ENCODE data around the gene TARS1. TPM values are rescaled to one million over a fixed set of nuclear protein-coding genes. Genes with fewer than 3 reads are reported as not detected.
"Not testable (repeated sequence)": the region's sequence is repeated elsewhere in the genome, so short reads cannot be mapped to it uniquely, and the experiment has no call there.

The TARS1 gene
- polyA plus RNA-seq, 4 donors, result 114 to 144 (median 135) TPM

- DNase-seq (ENCODE audit: low read depth in 4 of 4, low spot score in 2 of 4), result no peak
Measured at GRCh38 chr5:33482335-33482734, 41.6 kb downstream of the TARS1 start.

GRCh38 chr5:33487236-33487635 lies 46.5 kb downstream of the TARS1 start:
- DNase-seq (ENCODE audit: low read depth in 4 of 4, low spot score in 2 of 4), result no peak

DNA sequence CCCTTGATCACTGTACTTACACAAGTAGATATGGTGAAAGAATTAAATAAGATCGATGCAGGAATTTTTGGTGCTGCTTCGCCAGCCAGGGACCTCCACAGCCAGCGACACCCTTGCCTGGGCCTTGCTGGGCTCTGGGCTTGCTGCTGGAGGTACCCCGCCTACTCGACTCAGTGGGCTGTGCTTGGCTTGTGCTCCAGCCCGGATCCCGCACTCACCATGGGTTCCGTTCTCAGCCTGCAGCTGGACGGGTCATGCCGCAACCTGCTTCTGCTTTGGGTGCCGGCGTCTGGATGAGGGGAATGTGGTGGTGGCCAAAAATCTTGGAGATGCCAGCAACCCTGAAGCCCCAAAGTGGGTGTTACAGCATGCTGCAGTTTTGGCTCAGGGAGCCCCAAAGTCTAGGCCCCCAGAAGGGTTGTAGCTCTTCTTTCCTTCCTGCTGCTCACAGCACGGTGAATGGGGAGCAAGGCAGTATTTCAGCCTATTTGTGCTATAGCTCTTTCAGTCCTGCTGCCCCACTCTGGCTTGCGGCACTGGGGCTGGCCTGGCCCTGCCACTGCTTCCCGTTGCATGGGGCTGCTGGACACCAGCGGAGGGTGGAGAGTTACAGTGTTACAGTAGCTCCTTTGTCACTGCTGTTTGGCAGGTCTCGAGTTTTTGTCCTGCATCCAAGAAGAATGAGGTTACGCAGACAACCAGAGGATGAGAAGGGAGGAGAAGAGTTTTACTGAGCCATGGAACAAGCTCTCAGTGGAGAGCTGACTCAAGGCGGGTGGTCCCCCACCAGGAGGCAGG lies 48.0 kb downstream of the TARS1 start:
- DNase-seq (ENCODE audit: low read depth in 4 of 4, low spot score in 2 of 4), result no peak

DNA sequence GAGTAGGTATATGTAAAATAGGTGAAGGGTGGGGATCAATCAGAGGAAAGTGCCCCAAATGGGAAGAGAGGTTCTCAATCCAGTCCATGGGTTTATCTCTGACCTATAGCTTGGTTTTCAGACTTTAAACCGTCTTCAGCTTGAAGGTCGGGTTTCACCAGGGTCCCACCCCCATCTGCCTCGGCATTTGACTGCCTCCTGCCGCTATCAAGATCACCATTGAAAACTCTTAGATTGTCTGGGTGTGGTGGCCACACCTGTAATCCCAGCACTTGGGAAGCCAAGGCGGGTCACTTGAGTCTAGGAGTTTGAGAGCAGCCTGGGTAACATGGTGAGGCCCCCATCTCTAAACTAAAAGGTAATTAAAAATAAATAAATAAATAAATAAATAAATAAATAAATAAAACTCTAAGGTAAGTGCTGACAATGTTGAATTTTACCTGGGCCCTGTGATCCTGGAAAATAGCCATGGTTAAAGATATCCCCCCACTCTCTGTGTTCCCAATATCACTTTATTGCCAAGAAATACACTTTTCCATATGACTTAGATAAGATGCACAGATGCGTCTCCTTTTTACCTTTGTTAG lies 48.8 kb downstream of the TARS1 start:
- no peak for DNase-seq (ENCODE audit: low read depth in 4 of 4, low spot score in 2 of 4)

DNA sequence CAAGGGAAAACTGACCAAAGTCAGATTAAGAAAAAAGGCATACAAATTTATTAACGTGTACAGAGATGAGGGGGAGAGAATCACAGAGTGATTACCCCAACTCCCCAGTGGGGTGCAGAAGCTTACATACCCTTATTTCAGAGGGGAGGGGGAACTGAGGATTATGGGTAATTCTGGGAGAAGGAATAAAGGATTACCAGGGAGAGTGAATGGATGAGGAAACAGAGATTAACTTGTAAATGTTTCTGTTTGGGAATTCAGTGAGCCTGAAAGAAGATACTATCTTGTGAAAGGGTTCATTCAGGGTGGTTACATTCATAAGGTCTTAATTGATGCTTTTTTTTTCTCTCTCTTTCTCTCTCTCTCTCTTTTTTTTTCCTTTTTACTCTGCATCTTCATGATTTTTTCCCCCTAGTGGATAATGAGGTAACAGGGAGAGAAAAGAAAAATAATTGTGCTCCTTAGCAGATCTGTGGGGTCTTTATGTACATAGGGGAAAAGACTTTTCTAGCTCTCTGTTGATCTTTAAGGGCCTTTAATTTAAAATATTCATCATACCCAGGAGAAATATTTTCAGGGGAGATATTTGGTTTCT lies 49.4 kb downstream of the TARS1 start:
- no peak for DNase-seq (ENCODE audit: low read depth in 4 of 4, low spot score in 2 of 4)

- DNase-seq (ENCODE audit: low read depth in 4 of 4, low spot score in 2 of 4), result no peak
Measured at GRCh38 chr5:33491941-33492340, 51.2 kb downstream of the TARS1 start.

DNA sequence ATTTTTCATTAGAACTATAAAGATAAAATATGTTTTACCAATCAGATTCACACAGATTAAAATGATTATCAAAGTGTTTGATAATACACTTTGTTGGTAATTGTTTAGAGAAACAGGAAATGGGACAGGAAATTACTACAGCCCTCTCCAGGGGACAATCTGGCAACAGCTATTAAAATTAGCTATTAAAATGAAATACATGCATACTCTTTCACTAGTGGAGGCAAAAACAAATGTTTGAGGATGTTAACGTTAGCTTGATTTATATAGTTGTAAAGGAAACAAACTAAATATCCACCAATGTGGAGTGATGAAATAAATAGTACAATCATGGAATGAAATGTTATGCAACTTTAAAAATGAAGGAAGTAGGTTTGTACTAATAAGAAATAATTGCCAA lies 53.7 kb downstream of the TARS1 start:
- no peak for DNase-seq (ENCODE audit: low read depth in 4 of 4, low spot score in 2 of 4)

DNA sequence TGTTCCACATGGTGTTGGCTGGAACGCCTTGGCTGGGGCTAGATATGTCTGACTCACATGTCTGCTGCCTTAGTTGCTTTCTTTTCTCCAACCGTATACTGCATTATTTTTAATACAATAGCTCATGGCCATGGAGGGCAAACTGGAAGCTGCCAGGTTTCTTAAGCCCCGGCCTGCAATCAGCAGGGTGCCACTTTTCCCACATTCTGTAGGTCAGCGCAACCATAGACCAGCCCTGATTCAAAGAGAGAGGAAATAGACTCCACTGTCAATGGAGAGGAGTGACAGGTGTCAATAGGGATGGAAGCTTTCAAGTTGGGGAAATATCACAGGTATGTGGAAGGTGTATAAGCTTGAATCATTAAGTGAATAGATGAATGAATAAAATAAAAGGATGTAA lies 60.5 kb downstream of the TARS1 start:
- no peak for DNase-seq (ENCODE audit: low read depth in 4 of 4, low spot score in 2 of 4)

DNA sequence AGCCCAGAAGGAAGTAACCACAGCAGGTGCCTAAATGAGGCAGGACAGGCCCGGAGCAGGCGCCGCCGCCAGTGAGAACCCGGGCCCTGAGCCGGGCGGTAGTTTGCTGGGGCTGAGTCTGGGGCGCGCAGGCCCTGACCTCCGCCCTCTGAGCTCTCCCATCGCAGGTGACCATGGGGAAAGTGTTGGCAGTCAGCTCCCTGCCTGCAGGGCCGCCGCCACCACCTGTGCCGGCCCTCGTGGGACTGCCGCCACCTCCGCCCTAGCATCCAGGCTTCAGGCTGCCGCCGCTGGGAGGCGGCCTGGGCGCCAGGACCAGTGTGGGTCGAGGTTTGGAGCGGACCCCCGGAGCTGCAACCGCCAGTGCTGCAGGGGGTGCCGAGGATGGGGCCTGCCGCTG lies 61.1 kb downstream of the TARS1 start:
- DNase-seq (ENCODE audit: low read depth in 4 of 4, low spot score in 2 of 4), result no peak

DNA sequence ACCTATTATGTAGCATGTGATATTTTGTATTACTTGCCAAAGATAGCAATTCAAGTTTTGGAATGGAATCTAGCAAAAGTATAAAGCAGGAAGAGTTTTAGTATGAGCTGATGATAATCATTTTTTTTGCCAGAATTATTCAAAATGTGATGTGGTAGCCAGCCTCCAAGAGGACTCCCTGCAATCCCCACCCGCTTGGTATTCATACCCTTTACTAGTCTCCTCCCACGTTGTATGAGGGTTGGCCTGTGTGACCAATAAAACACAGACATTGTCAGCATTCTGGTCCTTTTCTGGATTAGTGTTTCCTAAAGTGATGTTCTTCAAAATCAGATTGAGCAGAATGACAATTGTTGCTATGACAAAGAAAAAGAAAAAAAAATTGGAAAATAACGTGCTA lies 63.8 kb downstream of the TARS1 start:
- no peak for DNase-seq (ENCODE audit: low read depth in 4 of 4, low spot score in 2 of 4)

- no peak for DNase-seq (ENCODE audit: low read depth in 4 of 4, low spot score in 2 of 4)
Measured at GRCh38 chr5:33507426-33507825, 66.7 kb downstream of the TARS1 start.

DNA sequence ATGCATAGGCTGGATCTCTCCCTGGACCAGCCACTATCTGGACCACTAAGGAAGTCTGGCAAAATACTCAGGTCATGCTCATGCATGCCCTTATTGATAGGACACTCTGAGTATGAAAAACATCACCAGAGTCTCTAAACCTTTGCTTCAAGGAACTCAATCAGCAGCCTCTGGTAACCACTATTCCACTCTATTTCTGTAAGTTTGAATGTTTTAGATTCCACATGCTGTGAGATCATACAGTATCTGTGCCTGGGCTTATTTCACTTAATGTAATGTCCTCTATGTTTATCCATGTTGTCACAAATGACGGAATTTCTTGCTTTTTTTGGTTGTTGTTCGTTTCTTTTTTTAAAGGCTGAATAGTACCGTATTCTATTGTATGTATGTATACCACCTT lies 68.3 kb downstream of the TARS1 start:
- DNase-seq (ENCODE audit: low read depth in 4 of 4, low spot score in 2 of 4), result no peak

DNA sequence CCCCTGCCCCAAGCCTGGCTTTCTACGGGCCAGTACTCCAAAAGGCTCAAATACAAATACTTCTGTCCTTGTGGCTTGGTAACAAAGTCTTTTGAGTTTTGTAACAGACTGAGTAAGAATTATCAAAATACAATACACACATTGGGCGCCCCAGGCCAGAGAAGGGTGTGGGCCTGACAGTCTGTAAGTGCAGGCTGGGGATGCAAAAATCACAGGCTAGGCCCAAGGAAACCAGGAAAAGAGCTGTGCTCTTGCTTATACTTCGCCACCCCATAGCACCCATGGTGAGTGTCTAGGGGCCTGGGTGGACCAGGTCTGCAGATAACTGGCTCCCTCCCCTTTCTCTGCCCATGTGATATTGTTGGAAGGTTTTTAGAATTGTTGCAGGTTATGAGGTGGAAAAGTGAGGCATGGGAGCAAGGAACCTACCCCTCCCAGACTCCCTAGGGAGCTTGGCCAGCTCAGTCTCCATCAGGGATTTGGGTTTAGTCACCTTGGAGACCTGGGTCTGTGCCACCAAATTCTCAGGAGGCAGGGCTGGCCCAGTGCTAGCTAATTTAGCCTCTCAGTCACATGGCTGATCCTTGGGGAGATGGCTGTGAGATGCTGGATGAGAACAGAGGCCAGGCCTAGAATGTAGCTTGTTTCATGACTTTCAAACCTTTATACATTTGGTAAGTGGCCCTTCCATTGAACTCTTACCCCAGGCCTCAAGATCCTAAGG lies 72.9 kb downstream of the TARS1 start:
- no peak for DNase-seq (ENCODE audit: low read depth in 4 of 4, low spot score in 2 of 4)

DNA sequence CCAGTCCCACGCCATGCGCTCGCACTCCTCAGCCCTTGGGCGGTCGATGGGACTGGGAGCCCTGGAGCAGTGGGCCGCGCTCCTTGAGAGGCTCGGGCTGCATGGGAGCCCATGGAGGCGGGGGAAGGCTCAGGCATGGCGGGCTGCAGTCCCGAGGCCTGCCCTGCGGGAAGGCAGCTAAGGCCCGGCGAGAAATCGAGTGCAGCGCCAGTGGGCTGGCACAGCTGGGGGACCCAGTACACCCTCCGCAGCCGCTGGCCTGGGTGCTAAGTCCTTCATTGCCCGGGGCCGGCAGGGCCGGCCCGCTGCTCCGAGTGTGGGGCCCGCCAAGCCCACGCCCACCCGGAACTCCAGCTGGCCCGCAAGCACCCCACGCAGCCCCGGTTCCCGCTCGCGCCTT lies 74.6 kb downstream of the TARS1 start:
- not testable (repeated sequence) for DNase-seq (ENCODE audit: low read depth in 4 of 4, low spot score in 2 of 4)

- no peak for DNase-seq (ENCODE audit: low read depth in 4 of 4, low spot score in 2 of 4)
Measured at GRCh38 chr5:33516421-33516820, 75.7 kb downstream of the TARS1 start.
